Measurements from ENCODE around the gene IGFBP5. TPM values are rescaled to one million over a fixed set of nuclear protein-coding genes. Genes with fewer than 3 reads are reported as not detected.

The IGFBP5 gene
- total RNA-seq, 1 experiment from 2014 or later = 157 TPM

DNA sequence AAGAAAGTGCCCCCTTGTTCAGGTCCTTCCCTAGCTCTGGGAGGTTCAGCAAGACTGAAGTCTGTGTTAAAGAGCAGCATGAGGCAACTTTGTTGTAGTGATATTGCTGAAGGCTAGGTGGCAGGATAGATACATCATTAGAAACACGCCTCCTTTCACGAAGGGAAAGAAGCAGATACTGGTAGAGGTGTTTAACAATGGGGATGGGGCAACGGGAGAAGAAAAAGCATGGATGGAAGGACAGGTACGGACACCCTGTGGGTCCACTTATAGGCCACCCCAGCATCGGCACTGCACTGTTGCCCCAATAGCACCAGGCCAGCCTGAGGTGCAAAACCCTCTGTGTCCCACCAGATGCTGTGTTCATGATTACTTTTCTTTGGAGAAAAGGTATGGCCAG, 3.5 kb upstream of the IGFBP5 start:
- TF ChIP-seq EZH2phosphoT487 (IDR thresholded peaks at IDR 0.05; ENCODE audit: borderline replicate concordance, low read length) (no peak), CTCF (conservative IDR thresholded peaks at IDR 0.05; ENCODE audit: low read depth, low read length) (peak; percentile 86)
- Histone ChIP-seq H3K27ac (ENCODE audit: low read length) (no peak overlapping the region), H2AFZ (ENCODE audit: low read length) (no peak overlapping the region), H3K36me3 (ENCODE audit: low read depth, low read length) (no peaks in the 10 kb centered on the region), H3F3A (ENCODE audit: low read length, unreplicated experiment) (no peaks in the 10 kb centered on the region), H3K4me1 (ENCODE audit: insufficient read depth, low read length) (peaks cover 35% of the 10 kb centered on the region), H3K4me2 (ENCODE audit: low read length) (peak overlapping the region; percentile 37; the same call in 1 of the 2 replicates), H3K79me2 (ENCODE audit: low read length) (no peaks in the 10 kb centered on the region), H3K9me3 (ENCODE audit: low read length) (no peaks in the 10 kb centered on the region), H3K9me2 (replicated peaks; ENCODE audit: low read length) (no peaks in the 10 kb centered on the region), H3K27me3 (ENCODE audit: low read length) (no peaks in the 10 kb centered on the region), H3K9ac (ENCODE audit: low read length) (no peak overlapping the region), H3K4me3 (ENCODE audit: low read length) (no peak overlapping the region), H4K20me1 (ENCODE audit: low read length) (no peaks in the 10 kb centered on the region)
- ChIA-PET POLR2A (ENCODE audit: unreplicated experiment) (interaction anchor here (0.7 kb wide), 1 partner anchor 163 kb away, joined by 5 read pairs; no protein-coding TSS in a partner anchor), CTCF (no interaction called here)
- ATAC-seq = peak; percentile 68
- intact Hi-C loops (cut with micrococcal nuclease) = loop anchor here (1.0 to 10.0 kb wide), 4 partner anchors 468 to 1014 kb away; no protein-coding TSS in a partner anchor
- DNase-seq = peak; percentile 74
- BruUV-seq (replicated peaks) = no TSS peak

DNA sequence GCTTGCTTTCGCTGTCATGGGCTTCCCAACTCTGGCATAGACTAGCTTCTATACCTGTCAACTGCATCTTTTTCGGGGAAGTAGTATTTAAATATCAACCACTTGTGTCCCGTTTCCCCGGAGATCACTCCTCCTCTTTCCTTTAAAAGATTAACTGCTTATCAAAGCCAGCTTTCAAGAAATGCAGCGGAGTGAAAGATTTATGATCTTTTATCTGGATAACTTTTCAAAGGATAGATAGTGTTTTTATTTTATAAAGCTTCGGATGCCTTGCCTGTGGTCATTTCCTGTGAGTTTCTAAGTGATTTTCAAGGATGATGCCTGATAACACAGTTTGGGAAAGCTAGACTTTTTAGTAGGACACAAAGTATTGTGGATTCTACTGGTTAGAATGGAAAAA, 2.9 kb upstream of the IGFBP5 start:
- CTCF ChIA-PET = no interaction called here
- no TSS peak for BruUV-seq (replicated peaks)
- Histone ChIP-seq H2AFZ (ENCODE audit: low read length) (no peak overlapping the region), H3K9me3 (ENCODE audit: low read length) (no peaks in the 10 kb centered on the region), H4K20me1 (ENCODE audit: low read length) (no peaks in the 10 kb centered on the region), H3K27ac (ENCODE audit: low read length) (no peak overlapping the region), H3K27me3 (ENCODE audit: low read length) (no peaks in the 10 kb centered on the region), H3K4me3 (ENCODE audit: low read length) (no peak overlapping the region), H3K4me1 (ENCODE audit: insufficient read depth, low read length) (peaks cover 40% of the 10 kb centered on the region), H3F3A (ENCODE audit: low read length, unreplicated experiment) (no peaks in the 10 kb centered on the region), H3K4me2 (ENCODE audit: low read length) (no peak overlapping the region), H3K36me3 (ENCODE audit: low read depth, low read length) (no peaks in the 10 kb centered on the region), H3K9ac (ENCODE audit: low read length) (no peak overlapping the region), H3K79me2 (ENCODE audit: low read length) (no peaks in the 10 kb centered on the region), H3K9me2 (replicated peaks; ENCODE audit: low read length) (no peaks in the 10 kb centered on the region)
- intact Hi-C loops (cut with micrococcal nuclease) = loop anchor here (5.0 to 10.0 kb wide), 3 partner anchors 469 to 669 kb away; no protein-coding TSS in a partner anchor
- DNase-seq = no peak
- POLR2A ChIA-PET (ENCODE audit: unreplicated experiment) = interaction anchor here (0.7 kb wide), 1 partner anchor 164 kb away, joined by 5 read pairs; no protein-coding TSS in a partner anchor
- ATAC-seq = no peak
- TF ChIP-seq CTCF (conservative IDR thresholded peaks at IDR 0.05; ENCODE audit: low read depth, low read length) = no peak
- TF ChIP-seq EZH2phosphoT487 (IDR thresholded peaks at IDR 0.05; ENCODE audit: borderline replicate concordance, low read length) = no peak
- TF ChIP-seq EZH2 (IDR thresholded peaks at IDR 0.05; ENCODE audit: low read length, unreplicated experiment) = no peak

GRCh38 chr2:216696751-216697560, 1.6 kb upstream of the IGFBP5 start:
- H3K27ac ChIP-seq (ENCODE audit: low read length) = no peak overlapping the region
- ATAC-seq = 0 out of 2 replicates have a peak, but pooled peaks have one; percentile 18

More at GRCh38 chr2:216696751-216697560, 1.6 kb upstream of the IGFBP5 start:
- Histone ChIP-seq H3K4me3 (ENCODE audit: low read length) (no peak overlapping the region), H3K4me2 (ENCODE audit: low read length) (peak overlapping the region; percentile 49), H3F3A (ENCODE audit: low read length, unreplicated experiment) (no peaks in the 10 kb centered on the region), H3K27me3 (ENCODE audit: low read length) (no peaks in the 10 kb centered on the region), H3K36me3 (ENCODE audit: low read depth, low read length) (no peaks in the 10 kb centered on the region), H3K4me1 (ENCODE audit: insufficient read depth, low read length) (peaks cover 48% of the 10 kb centered on the region), H3K79me2 (ENCODE audit: low read length) (no peaks in the 10 kb centered on the region), H3K9ac (ENCODE audit: low read length) (no peak overlapping the region), H2AFZ (ENCODE audit: low read length) (peak overlapping the region; percentile 56), H3K9me2 (replicated peaks; ENCODE audit: low read length) (no peaks in the 10 kb centered on the region), H3K9me3 (ENCODE audit: low read length) (no peaks in the 10 kb centered on the region), H4K20me1 (ENCODE audit: low read length) (no peaks in the 10 kb centered on the region)
- CTCF ChIA-PET = interaction anchor here (0.6 kb wide), 1 partner anchor 845 kb away, joined by 4 read pairs; no protein-coding TSS in a partner anchor
- intact Hi-C loops (cut with micrococcal nuclease) = loop anchor here (1.0 to 10.0 kb wide), 4 partner anchors 470 to 813 kb away; no protein-coding TSS in a partner anchor
- BruUV-seq (replicated peaks) = no TSS peak
- DNase-seq = peak; percentile 70
- no peak for TF ChIP-seq EZH2phosphoT487 (IDR thresholded peaks at IDR 0.05; ENCODE audit: borderline replicate concordance, low read length)
- TF ChIP-seq CTCF (conservative IDR thresholded peaks at IDR 0.05; ENCODE audit: low read depth, low read length) = peak; percentile 78
- no peak for TF ChIP-seq EZH2 (IDR thresholded peaks at IDR 0.05; ENCODE audit: low read length, unreplicated experiment)
- POLR2A ChIA-PET (ENCODE audit: unreplicated experiment) = no interaction called here

Data from PC-3 (cell line).